HG03342 (cell line): Measurements from ENCODE around the gene SUMF1.

Source experiments
- ATAC-seq: cut with Tn5 transposase; IDR thresholded peaks from one replicate; pipeline ENCODE4 v1.9.1; 2021; ENCODE audit warnings: mild to moderate bottlenecking, moderate library complexity; ENCODE audit not compliant: unreplicated experiment

The SUMF1 gene

GRCh38 chr3:4394567-4394966 lies 72.5 kb downstream of the SUMF1 start:
- ATAC-seq: no peak

GRCh38 chr3:4394048-4394447 lies 73.0 kb downstream of the SUMF1 start:
- ATAC-seq: no peak

GRCh38 chr3:4392992-4393391 lies 74.1 kb downstream of the SUMF1 start:
- ATAC-seq: no peak

- ATAC-seq: peak; percentile 79
Observed at GRCh38 chr3:4387210-4388204, 79.6 kb downstream of the SUMF1 start.

- ATAC-seq: no peak
Observed at GRCh38 chr3:4385201-4385600, 81.9 kb downstream of the SUMF1 start.

- no peak for ATAC-seq
Observed at GRCh38 chr3:4380013-4380412, 87.1 kb downstream of the SUMF1 start.

GRCh38 chr3:4376499-4376898 lies 90.6 kb downstream of the SUMF1 start:
- no peak for ATAC-seq

- ATAC-seq: no peak
Observed at GRCh38 chr3:4375911-4376310, 91.2 kb downstream of the SUMF1 start.

GRCh38 chr3:4373669-4374068 lies 93.4 kb downstream of the SUMF1 start:
- no peak for ATAC-seq

GRCh38 chr3:4362523-4362922 lies 104.5 kb downstream of the SUMF1 start:
- ATAC-seq: no peak

GRCh38 chr3:4360817-4361216 lies 106.3 kb downstream of the SUMF1 start:
- no peak for ATAC-seq

- ATAC-seq: no peak
Observed at GRCh38 chr3:4359805-4360502, 107.1 kb downstream of the SUMF1 start.

- ATAC-seq: no peak
Observed at GRCh38 chr3:4358273-4358672, 108.8 kb downstream of the SUMF1 start.

GRCh38 chr3:4356546-4357410 lies 110.3 kb downstream of the SUMF1 start:
- ATAC-seq: no peak

GRCh38 chr3:4356220-4356540 lies 110.9 kb downstream of the SUMF1 start:
- ATAC-seq: no peak

- ATAC-seq: no peak
Observed at GRCh38 chr3:4355401-4356219, 111.5 kb downstream of the SUMF1 start.

GRCh38 chr3:4351872-4352271 lies 115.2 kb downstream of the SUMF1 start:
- ATAC-seq: no peak

GRCh38 chr3:4351164-4351855 lies 115.8 kb downstream of the SUMF1 start:
- ATAC-seq: peak; percentile 52

GRCh38 chr3:4350789-4351163 lies 116.3 kb downstream of the SUMF1 start:
- ATAC-seq: peak; percentile 91

- no peak for ATAC-seq
Observed at GRCh38 chr3:4343258-4343657, 123.8 kb downstream of the SUMF1 start.
